Peyer's patch (tissue), 4 donors: ENCODE data around the gene TTLL5.

Source experiments
- POLR2A ChIP-seq, 2 donors: fragments of 450-650 bp; IDR thresholded peaks; one replicate each; pipeline ENCODE4 v1.5.1; 2017; ENCODE audit warnings: antibody characterized with exemption in 2 of 2, mild to moderate bottlenecking in 2 of 2, moderate library complexity in 2 of 2
- TF ChIP-seq, protein P1 (sequence below), 6 experiments: fragments of 450-650 bp in 4 of 6; fragments of 200-600 bp in 2 of 6; sonication (generic) in 1 of 6; IDR thresholded peaks; one replicate each; pipeline ENCODE4 v1.5.1; 2017 to 2019; ENCODE audit warnings: antibody characterized with exemption in 6 of 6, mild to moderate bottlenecking in 3 of 6, moderate library complexity in 1 of 6

DNA sequence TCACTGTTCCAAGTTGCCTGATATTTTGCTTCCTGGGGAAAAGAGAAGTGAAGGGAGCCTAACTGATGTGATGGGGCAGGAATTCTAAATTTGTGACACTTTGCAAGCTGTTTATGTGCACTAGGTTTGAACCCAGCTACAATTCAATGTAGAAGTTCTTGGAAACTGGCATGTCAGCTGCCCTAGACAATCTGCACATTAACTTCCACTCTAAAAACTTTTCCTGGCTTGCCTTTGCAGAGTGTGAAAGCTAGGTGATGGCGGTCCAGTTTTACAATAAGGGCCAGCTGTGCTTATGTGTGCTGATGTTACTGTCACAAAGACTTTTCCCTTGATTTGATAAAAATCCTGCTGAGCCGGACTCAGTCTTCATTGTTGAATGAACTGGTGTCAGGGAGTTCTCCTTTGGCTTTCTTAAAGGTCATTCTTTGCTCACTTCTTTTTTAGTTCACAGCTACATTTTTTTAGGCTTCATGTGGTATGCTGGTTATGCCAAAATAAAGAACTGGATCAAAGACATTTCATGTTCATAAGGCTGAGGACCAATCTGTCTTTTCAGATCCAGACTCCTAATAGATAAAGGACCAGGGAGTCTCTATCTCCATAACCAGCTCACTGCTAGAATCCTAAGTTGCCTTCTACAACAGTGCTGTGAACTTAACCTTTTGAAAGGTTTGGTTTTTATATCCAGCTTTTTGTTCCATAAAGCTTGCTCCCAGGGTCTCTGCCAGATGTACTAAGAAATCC is 187.3 kb downstream of the TTLL5 start:
- TF ChIP-seq, protein P1, sequence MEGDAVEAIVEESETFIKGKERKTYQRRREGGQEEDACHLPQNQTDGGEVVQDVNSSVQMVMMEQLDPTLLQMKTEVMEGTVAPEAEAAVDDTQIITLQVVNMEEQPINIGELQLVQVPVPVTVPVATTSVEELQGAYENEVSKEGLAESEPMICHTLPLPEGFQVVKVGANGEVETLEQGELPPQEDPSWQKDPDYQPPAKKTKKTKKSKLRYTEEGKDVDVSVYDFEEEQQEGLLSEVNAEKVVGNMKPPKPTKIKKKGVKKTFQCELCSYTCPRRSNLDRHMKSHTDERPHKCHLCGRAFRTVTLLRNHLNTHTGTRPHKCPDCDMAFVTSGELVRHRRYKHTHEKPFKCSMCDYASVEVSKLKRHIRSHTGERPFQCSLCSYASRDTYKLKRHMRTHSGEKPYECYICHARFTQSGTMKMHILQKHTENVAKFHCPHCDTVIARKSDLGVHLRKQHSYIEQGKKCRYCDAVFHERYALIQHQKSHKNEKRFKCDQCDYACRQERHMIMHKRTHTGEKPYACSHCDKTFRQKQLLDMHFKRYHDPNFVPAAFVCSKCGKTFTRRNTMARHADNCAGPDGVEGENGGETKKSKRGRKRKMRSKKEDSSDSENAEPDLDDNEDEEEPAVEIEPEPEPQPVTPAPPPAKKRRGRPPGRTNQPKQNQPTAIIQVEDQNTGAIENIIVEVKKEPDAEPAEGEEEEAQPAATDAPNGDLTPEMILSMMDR (IDR thresholded peaks at IDR 0.05) = no peak
- no peak for TF ChIP-seq POLR2A (IDR thresholded peaks at IDR 0.05)
